ENCODE results near the gene ERBIN. TPM values are rescaled to one million over a fixed set of nuclear protein-coding genes. Genes with fewer than 3 reads are reported as not detected.

Gene ERBIN
- total RNA-seq, 1 experiment from 2014 or later: 143 TPM

DNA sequence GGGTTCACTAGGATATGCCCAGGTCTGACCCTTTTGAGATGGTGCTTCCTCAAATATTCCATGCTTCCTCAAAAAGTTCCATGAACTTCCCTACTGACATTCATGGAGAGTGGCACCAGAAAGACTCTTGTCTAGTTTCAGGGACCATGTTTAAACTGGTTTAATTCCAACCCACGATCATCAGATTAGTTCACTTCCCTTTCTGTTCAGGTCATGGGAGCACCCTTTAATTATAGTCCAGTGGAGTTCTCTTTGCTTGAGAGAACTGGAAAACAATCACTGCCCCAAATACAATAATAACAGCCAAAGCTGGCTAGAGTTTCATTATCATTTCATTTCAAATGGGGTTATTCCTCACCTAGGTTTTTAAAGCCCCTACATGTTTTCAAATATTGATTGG, 9.7 kb upstream of the ERBIN start:
- no peaks in the 10 kb centered on the region; the same call in 1 of the 2 replicates for H3K4me1 ChIP-seq (replicated peaks; ENCODE audit: insufficient read depth)
- H3K36me3 ChIP-seq (ENCODE audit: low read depth): no peaks in the 10 kb centered on the region
- H3F3A ChIP-seq (ENCODE audit: insufficient read depth, low read depth): no peaks in the 10 kb centered on the region
- no peaks in the 10 kb centered on the region for H3K9me3 ChIP-seq (ENCODE audit: insufficient read depth, low read depth)
- H2AFZ ChIP-seq: no peak overlapping the region
- no peak for DNase-seq
- BruUV-seq (replicated peaks): no TSS peak
- no peak for TF ChIP-seq EZH2 (IDR thresholded peaks at IDR 0.05; ENCODE audit: low read depth)
- TF ChIP-seq, protein P1, sequence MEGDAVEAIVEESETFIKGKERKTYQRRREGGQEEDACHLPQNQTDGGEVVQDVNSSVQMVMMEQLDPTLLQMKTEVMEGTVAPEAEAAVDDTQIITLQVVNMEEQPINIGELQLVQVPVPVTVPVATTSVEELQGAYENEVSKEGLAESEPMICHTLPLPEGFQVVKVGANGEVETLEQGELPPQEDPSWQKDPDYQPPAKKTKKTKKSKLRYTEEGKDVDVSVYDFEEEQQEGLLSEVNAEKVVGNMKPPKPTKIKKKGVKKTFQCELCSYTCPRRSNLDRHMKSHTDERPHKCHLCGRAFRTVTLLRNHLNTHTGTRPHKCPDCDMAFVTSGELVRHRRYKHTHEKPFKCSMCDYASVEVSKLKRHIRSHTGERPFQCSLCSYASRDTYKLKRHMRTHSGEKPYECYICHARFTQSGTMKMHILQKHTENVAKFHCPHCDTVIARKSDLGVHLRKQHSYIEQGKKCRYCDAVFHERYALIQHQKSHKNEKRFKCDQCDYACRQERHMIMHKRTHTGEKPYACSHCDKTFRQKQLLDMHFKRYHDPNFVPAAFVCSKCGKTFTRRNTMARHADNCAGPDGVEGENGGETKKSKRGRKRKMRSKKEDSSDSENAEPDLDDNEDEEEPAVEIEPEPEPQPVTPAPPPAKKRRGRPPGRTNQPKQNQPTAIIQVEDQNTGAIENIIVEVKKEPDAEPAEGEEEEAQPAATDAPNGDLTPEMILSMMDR (conservative IDR thresholded peaks at IDR 0.05): no peak
- H3K4me3 ChIP-seq: no peak overlapping the region
- no peak overlapping the region for H3K27ac ChIP-seq
- no peak overlapping the region for H3K4me2 ChIP-seq
- intact Hi-C loops (cut with micrococcal nuclease; ENCODE audit: unreplicated experiment): no loop called here
- no peaks in the 10 kb centered on the region for H3K27me3 ChIP-seq (ENCODE audit: insufficient read depth, low read depth)
- CTCF ChIA-PET: no interaction called here
- H4K20me1 ChIP-seq (ENCODE audit: insufficient read depth): no peaks in the 10 kb centered on the region
- POLR2A ChIA-PET (ENCODE audit: unreplicated experiment): no interaction called here
- no peaks in the 10 kb centered on the region for H3K9me2 ChIP-seq (ENCODE audit: insufficient read depth)
- no peaks in the 10 kb centered on the region for H3K79me2 ChIP-seq (ENCODE audit: low read depth)

DNA sequence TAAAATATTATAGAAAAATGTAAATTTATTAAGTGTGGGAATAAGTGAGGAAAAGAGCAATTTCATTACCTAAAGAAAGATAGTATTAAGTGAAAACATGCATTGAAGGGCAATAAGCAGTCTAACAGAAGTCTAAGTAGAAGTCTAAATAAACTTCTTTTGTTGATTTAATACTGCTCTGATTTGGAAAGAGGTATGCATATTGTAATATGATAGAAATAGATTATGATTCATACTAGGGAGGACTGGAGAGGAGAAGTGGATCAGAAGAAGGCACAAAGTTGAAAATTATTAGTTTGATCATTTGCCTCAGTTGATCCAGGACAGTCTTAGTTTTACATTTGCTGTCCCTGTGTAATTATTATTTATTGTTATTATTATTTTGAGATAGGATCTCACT, 6.6 kb upstream of the ERBIN start:
- no peaks in the 10 kb centered on the region for H3K9me2 ChIP-seq (ENCODE audit: insufficient read depth)
- no TSS peak for BruUV-seq (replicated peaks)
- intact Hi-C loops (cut with micrococcal nuclease; ENCODE audit: unreplicated experiment): no loop called here
- DNase-seq: no peak
- peaks cover 5% of the 10 kb centered on the region; the same call in 1 of the 2 replicates for H3F3A ChIP-seq (ENCODE audit: insufficient read depth, low read depth)
- H2AFZ ChIP-seq: no peak overlapping the region
- H3K9me3 ChIP-seq (ENCODE audit: insufficient read depth, low read depth): no peaks in the 10 kb centered on the region
- ChIA-PET POLR2A (ENCODE audit: unreplicated experiment) (no interaction called here), CTCF (no interaction called here)
- no peaks in the 10 kb centered on the region for H3K79me2 ChIP-seq (ENCODE audit: low read depth)
- H4K20me1 ChIP-seq (ENCODE audit: insufficient read depth): no peaks in the 10 kb centered on the region
- TF ChIP-seq, protein P1 (conservative IDR thresholded peaks at IDR 0.05): no peak
- TF ChIP-seq EZH2 (IDR thresholded peaks at IDR 0.05; ENCODE audit: low read depth): no peak
- H3K4me2 ChIP-seq: no peak overlapping the region
- H3K27ac ChIP-seq: no peak overlapping the region
- no peaks in the 10 kb centered on the region for H3K36me3 ChIP-seq (ENCODE audit: low read depth)
- peaks cover 14% of the 10 kb centered on the region for H3K4me1 ChIP-seq (replicated peaks; ENCODE audit: insufficient read depth)
- no peaks in the 10 kb centered on the region for H3K27me3 ChIP-seq (ENCODE audit: insufficient read depth, low read depth)
- no peak overlapping the region for H3K4me3 ChIP-seq

DNA sequence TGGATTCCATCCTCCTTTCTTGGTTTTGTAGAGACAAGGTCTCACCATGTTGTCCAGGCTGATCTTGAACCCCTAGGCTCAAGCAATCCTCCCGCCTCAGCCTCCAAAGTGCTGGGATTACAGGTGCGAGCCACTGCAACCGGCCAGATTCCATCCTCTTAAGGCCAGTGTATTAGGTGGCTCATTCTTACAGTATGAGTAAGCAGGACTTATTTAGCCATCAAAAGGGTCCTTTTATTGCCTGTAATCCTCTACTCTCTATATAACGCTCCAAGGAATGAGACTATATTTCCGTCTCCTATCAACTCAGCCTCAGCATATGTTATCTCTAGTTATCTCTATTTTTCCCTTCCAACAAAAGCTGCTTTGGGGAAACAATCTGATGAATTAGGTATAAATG, 3.0 kb upstream of the ERBIN start:
- H3K9me3 ChIP-seq (ENCODE audit: insufficient read depth, low read depth): no peaks in the 10 kb centered on the region
- intact Hi-C loops (cut with micrococcal nuclease; ENCODE audit: unreplicated experiment): no loop called here
- H3K27ac ChIP-seq: no peak overlapping the region
- no peaks in the 10 kb centered on the region for H3K36me3 ChIP-seq (ENCODE audit: low read depth)
- H4K20me1 ChIP-seq (ENCODE audit: insufficient read depth): peaks cover under 1% of the 10 kb centered on the region; the same call in 1 of the 2 replicates
- H3K4me1 ChIP-seq (replicated peaks; ENCODE audit: insufficient read depth): peaks cover 14% of the 10 kb centered on the region
- no peak overlapping the region for H2AFZ ChIP-seq
- BruUV-seq (replicated peaks): no TSS peak
- TF ChIP-seq, protein P1 (conservative IDR thresholded peaks at IDR 0.05): no peak
- TF ChIP-seq EZH2 (IDR thresholded peaks at IDR 0.05; ENCODE audit: low read depth): no peak
- ChIA-PET POLR2A (ENCODE audit: unreplicated experiment) (interaction anchor here (0.5 to 0.8 kb wide), 2 partner anchors 32 to 104 kb away, joined by 7 to 12 read pairs; no protein-coding TSS in a partner anchor), CTCF (no interaction called here)
- no peaks in the 10 kb centered on the region for H3K9me2 ChIP-seq (ENCODE audit: insufficient read depth)
- peak overlapping the region; percentile 85; the same call in 1 of the 2 replicates for H3K4me2 ChIP-seq
- no peaks in the 10 kb centered on the region for H3K27me3 ChIP-seq (ENCODE audit: insufficient read depth, low read depth)
- peaks cover 24% of the 10 kb centered on the region for H3F3A ChIP-seq (ENCODE audit: insufficient read depth, low read depth)
- peak in 1 of 2 experiments; percentile 12 for DNase-seq
- H3K4me3 ChIP-seq: no peak overlapping the region
- peaks cover 22% of the 10 kb centered on the region for H3K79me2 ChIP-seq (ENCODE audit: low read depth)

Measured in PC-9 (cell line).